ENCODE data around the gene CEP19.

The CEP19 gene

DNA sequence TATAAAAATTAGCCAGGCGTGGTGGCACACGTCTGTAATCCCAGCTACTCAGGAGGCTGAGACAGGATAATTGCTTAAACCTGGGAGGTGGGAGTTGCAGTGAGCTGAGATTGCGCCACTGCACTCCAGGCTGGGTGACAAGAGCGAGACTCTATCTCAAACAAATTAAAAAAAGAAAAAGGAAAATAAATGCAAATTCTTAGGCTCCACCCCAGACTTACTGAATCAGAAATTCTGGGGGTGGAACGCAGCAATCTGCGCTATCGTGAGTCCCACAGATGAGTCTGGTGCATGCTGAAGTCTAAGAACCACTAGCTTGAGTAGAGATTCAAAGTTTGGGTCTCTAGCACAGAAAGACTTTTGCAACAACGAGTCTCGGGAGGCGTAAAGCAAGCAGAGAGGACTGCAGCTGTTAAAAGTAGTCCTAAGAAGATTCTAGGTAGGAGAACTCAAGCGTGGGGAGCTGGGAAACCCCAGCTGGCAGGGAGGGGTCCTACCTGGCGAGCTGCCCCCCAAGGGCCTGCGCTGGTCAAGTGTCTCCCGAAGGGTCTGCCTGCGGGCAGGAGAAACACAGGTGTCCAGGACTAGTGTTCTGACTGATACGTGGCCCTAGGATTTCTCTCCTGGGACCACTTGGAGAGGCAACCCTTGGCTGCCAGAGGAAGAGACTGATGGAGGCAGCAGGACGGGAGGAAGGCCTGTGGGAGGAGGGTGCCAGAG, 21.9 kb downstream of the CEP19 start:
- H3K9me3 ChIP-seq (ENCODE audit: control insufficient read depth, low read length): no peaks in the 10 kb centered on the region
- TF ChIP-seq, protein P1, sequence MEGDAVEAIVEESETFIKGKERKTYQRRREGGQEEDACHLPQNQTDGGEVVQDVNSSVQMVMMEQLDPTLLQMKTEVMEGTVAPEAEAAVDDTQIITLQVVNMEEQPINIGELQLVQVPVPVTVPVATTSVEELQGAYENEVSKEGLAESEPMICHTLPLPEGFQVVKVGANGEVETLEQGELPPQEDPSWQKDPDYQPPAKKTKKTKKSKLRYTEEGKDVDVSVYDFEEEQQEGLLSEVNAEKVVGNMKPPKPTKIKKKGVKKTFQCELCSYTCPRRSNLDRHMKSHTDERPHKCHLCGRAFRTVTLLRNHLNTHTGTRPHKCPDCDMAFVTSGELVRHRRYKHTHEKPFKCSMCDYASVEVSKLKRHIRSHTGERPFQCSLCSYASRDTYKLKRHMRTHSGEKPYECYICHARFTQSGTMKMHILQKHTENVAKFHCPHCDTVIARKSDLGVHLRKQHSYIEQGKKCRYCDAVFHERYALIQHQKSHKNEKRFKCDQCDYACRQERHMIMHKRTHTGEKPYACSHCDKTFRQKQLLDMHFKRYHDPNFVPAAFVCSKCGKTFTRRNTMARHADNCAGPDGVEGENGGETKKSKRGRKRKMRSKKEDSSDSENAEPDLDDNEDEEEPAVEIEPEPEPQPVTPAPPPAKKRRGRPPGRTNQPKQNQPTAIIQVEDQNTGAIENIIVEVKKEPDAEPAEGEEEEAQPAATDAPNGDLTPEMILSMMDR (IDR thresholded peaks at IDR 0.05): no peak
- H3K27me3 ChIP-seq (ENCODE audit: control insufficient read depth, insufficient read depth, low read length): no peaks in the 10 kb centered on the region
- H3K9ac ChIP-seq: no peak overlapping the region
- no peaks in the 10 kb centered on the region for H3K36me3 ChIP-seq (ENCODE audit: control insufficient read depth, insufficient read depth, low read length)
- no peak overlapping the region for H2AFZ ChIP-seq
- H3K4me3 ChIP-seq (ENCODE audit: low read depth, low read length): no peak overlapping the region
- H3K27ac ChIP-seq: no peak overlapping the region
- no peaks in the 10 kb centered on the region for H3K79me2 ChIP-seq
- no peaks in the 10 kb centered on the region for H3K4me1 ChIP-seq
- no peak overlapping the region for H3K4me2 ChIP-seq (ENCODE audit: low read length)

DNA sequence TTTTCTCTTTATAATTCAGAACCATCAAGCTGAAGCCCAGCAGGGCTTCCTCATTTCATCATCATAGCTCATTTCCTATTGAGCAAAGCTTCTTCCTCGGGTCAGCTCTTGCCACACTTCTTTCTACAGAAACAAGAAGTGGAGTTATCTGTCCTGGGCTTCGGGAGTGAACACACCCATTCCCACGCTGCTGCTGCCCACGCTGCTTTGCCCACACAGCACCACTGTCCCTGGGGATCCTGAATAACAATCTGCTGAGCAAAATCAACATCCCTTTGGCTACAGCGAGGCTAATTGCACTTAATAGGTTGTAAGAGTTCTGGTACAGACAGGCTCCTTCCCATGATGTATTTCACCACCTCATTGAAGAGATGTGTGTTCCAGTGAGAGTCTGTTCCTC, 23.7 kb downstream of the CEP19 start:
- Histone ChIP-seq H2AFZ (no peak overlapping the region), H3K4me3 (ENCODE audit: low read depth, low read length) (no peak overlapping the region), H3K9me3 (ENCODE audit: control insufficient read depth, low read length) (no peaks in the 10 kb centered on the region), H3K36me3 (ENCODE audit: control insufficient read depth, insufficient read depth, low read length) (no peaks in the 10 kb centered on the region), H3K4me1 (no peaks in the 10 kb centered on the region), H3K9ac (no peak overlapping the region), H3K27me3 (ENCODE audit: control insufficient read depth, insufficient read depth, low read length) (no peaks in the 10 kb centered on the region), H3K27ac (no peak overlapping the region), H3K79me2 (no peaks in the 10 kb centered on the region), H3K4me2 (ENCODE audit: low read length) (no peak overlapping the region)
- TF ChIP-seq, protein P1 (IDR thresholded peaks at IDR 0.05): no peak

DNA sequence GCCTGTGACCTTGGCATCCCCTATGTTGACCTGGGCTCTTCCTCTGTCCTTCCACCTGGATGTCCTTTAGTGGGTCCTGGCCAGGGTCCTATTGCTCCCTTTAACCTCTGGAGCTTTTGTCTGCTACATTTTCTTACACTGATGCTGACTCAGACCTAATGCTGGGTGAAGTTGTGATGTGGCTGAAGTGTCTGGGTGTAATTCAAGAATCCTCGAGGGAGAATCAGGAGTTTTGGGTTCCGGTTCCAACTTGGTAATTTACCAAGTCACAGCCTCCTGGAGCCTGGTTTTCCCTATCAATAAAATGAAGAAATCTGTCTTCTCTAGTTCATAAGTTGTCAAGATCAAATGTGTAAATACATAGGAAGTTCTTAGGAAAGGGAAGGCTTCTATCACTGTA, 25.6 kb downstream of the CEP19 start:
- no peak overlapping the region for H3K4me2 ChIP-seq (ENCODE audit: low read length)
- H3K9me3 ChIP-seq (ENCODE audit: control insufficient read depth, low read length): no peaks in the 10 kb centered on the region
- H3K36me3 ChIP-seq (ENCODE audit: control insufficient read depth, insufficient read depth, low read length): no peaks in the 10 kb centered on the region
- H3K27ac ChIP-seq: no peak overlapping the region
- no peaks in the 10 kb centered on the region for H3K27me3 ChIP-seq (ENCODE audit: control insufficient read depth, insufficient read depth, low read length)
- TF ChIP-seq, protein P1 (IDR thresholded peaks at IDR 0.05): no peak
- H2AFZ ChIP-seq: no peak overlapping the region
- no peaks in the 10 kb centered on the region for H3K4me1 ChIP-seq
- no peak overlapping the region for H3K4me3 ChIP-seq (ENCODE audit: low read depth, low read length)
- no peak overlapping the region for H3K9ac ChIP-seq
- no peaks in the 10 kb centered on the region for H3K79me2 ChIP-seq

DNA sequence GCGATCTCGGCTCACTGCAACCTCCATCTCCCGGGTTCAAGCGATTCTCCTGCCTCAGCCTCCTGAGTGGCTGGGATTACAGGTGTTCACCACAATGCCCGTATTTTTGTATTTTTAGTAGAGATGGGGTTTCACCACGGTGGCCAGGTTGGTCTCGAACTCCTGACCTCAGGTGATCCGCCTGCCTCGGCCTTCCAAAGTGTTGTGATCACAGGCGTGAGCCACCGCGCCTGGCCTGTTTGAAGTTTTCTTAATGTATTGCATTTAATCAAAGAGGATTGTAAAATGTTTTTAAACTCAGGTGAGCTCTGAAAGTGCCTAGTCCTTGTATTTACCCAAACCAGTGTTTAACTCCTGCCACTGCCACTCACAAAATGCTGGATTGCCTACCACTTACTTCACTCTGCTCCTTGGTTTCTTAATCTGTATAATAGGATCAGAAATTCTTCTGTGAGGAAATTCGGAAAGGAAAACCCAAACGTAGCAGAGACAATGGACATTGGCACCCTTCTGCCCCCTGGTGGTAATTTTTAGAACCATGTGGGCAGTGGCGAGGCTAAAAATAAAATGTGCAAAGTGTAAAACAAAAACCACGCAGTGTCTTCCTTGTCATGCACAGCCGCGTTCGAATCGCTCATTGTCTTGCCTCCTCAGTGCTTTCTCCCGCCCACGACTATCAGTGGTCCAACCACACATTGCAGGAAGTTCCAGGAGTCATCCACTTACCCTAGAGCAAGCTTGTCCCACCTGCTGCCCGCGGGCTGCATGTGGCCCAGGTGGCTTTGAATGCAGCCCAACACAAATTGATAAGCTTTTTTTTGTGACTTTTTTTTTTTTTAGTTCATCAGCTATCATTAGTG, 27.3 kb downstream of the CEP19 start:
- Histone ChIP-seq H2AFZ (peak overlapping the region; percentile 65), H3K27me3 (ENCODE audit: control insufficient read depth, insufficient read depth, low read length) (no peaks in the 10 kb centered on the region), H3K4me3 (ENCODE audit: low read depth, low read length) (no peak overlapping the region), H3K9ac (no peak overlapping the region), H3K27ac (no peak overlapping the region), H3K4me1 (no peaks in the 10 kb centered on the region), H3K4me2 (ENCODE audit: low read length) (peak overlapping the region; percentile 52), H3K36me3 (ENCODE audit: control insufficient read depth, insufficient read depth, low read length) (no peaks in the 10 kb centered on the region), H3K9me3 (ENCODE audit: control insufficient read depth, low read length) (no peaks in the 10 kb centered on the region), H3K79me2 (no peaks in the 10 kb centered on the region)
- TF ChIP-seq, protein P1 (IDR thresholded peaks at IDR 0.05): peak; percentile 93
